ENCODE data around the gene NBPF3.

GRCh38 chr1:21517161-21517589, 77.2 kb downstream of the NBPF3 start:
- TF ChIP-seq POLR2A (IDR thresholded peaks at IDR 0.05) (no peak), CTCF (IDR thresholded peaks at IDR 0.05) (no peak)

Measured in lower leg skin (tissue), 3 donors.